Activated CD4-positive, alpha-beta T cell treated with anti-CD3 and anti-CD28 coated beads, Interleukin-2, amount 10 ng/mL, durations not matched to agents 24 days and 14 days (primary cell): ENCODE results near the gene DRAM2. TPM values are rescaled to one million over a fixed set of nuclear protein-coding genes. Genes with fewer than 3 reads are reported as not detected.

Source experiments
- DNase-seq: peaks from one replicate; pipeline ENCODE4 v3.0.0; 2022
- H3K27ac Mint-ChIP-seq: one replicate; pipeline ENCODE4 v1.8.0; 2022; ENCODE audit warnings: mild to moderate bottlenecking, mixed read lengths
- H3K27me3 Mint-ChIP-seq: one replicate; pipeline ENCODE4 v1.8.0; 2022; ENCODE audit warnings: mixed read lengths
- H3K36me3 Mint-ChIP-seq: one replicate; pipeline ENCODE4 v1.8.0; 2022; ENCODE audit warnings: low read depth, mild to moderate bottlenecking, mixed read lengths
- H3K4me1 Mint-ChIP-seq: one replicate; pipeline ENCODE4 v1.8.0; 2021; ENCODE audit warnings: mixed read lengths
- H3K4me3 Mint-ChIP-seq: one replicate; pipeline ENCODE4 v1.8.0; 2022; ENCODE audit warnings: mild to moderate bottlenecking, moderate library complexity, mixed read lengths
- H3K9me3 Mint-ChIP-seq: one replicate; pipeline ENCODE4 v1.8.0; 2021; ENCODE audit warnings: mixed read lengths
- intact Hi-C: fragments of 100-400 bp; cut with micrococcal nuclease; formaldehyde crosslinking; loops from one replicate; pipeline ENCODE4 v1.15.1; 2023
- total RNA-seq: library from RNA; stranded (reverse); gene quantifications from 2 replicates; pipeline ENCODE4 v1.2.3, GENCODE V29; 2022

Gene DRAM2
- total RNA-seq, 1 donor from 2014 or later: 26.5 TPM

GRCh38 chr1:111157431-111157830 is 17.5 kb upstream of the DRAM2 start:
- DNase-seq: no peak
- H3K9me3 Mint-ChIP-seq: peaks cover 3% of the 10 kb centered on the region
- H3K4me1 Mint-ChIP-seq: peaks cover 29% of the 10 kb centered on the region
- H3K27me3 Mint-ChIP-seq: no peaks in the 10 kb centered on the region
- H3K4me3 Mint-ChIP-seq: no peak overlapping the region
- no peak overlapping the region for H3K27ac Mint-ChIP-seq
- intact Hi-C loops: no loop called here
- peaks cover 49% of the 10 kb centered on the region for H3K36me3 Mint-ChIP-seq

DNA sequence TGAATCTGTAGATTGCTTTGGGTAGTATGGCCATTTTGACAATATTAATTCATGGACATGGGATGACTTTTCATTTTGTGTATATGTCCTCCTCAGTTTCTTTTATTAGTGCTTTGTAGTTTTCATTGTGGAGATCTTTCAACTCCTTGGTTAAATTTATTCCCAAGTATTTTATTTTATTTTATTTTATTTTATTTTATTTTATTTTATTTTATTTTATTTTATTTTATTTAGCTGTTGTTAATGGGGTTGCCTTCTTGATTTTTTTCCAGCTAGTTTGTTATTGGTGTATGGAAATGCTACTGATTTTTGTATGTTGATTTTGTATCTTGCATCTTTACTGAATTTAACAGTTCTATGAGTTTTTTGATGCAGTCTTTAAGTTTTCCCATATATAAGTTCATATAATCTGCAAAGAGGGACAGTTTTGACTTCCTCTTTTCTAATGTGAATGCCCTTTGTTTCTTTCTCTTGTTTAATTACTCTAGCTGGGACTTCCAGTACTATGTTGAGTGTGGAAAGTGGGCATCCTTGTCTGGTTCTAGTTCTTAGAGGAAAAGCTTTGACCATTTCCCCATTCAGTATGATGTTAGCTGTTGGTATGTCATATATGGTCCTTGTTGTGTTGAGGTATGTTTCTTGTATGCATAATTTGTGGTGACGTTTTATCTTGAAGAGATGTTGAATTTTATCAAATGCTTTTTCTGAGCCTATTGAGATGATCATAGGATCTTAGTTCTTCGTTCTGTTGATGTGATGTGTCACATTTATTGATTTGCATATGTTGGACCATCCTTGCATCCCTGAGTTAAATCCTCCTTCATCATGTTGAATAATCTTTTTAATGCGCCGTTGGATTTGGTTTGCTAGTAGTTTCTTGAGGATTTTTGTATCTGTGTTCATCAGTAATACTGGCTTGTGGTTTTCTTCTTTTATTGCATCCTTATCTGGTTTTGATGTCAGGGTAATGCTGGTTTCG is 14.4 kb upstream of the DRAM2 start:
- Mint-ChIP-seq H3K4me3 (no peak overlapping the region), H3K27me3 (no peaks in the 10 kb centered on the region), H3K36me3 (peaks cover 65% of the 10 kb centered on the region), H3K4me1 (peaks cover 47% of the 10 kb centered on the region), H3K9me3 (peaks cover 3% of the 10 kb centered on the region), H3K27ac (no peak overlapping the region)
- intact Hi-C loops: no loop called here
- no peak for DNase-seq

DNA sequence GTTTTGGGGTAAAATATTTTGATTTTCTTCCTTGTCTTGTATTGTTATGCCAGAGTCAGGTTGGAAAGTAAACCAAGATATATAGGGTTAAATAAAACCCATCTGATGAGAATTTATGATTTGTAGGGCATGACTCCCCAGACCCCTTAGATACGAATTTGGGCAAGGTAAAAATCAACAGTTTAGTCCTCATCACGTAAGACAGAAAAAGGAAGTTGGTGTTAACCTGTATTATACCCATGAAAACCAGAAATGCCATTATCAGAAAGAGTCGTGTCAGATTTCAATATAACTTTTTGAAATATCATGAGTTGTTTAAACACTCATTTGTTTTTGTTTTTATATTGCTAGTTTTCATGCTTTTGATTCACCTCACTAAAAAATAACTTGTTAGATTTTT is 11.9 kb upstream of the DRAM2 start:
- H3K4me3 Mint-ChIP-seq: no peak overlapping the region
- H3K9me3 Mint-ChIP-seq: peaks cover 3% of the 10 kb centered on the region
- no peak overlapping the region for H3K27ac Mint-ChIP-seq
- DNase-seq: no peak
- H3K4me1 Mint-ChIP-seq: peaks cover 58% of the 10 kb centered on the region
- H3K36me3 Mint-ChIP-seq: peaks cover 75% of the 10 kb centered on the region
- H3K27me3 Mint-ChIP-seq: no peaks in the 10 kb centered on the region
- intact Hi-C loops: no loop called here

DNA sequence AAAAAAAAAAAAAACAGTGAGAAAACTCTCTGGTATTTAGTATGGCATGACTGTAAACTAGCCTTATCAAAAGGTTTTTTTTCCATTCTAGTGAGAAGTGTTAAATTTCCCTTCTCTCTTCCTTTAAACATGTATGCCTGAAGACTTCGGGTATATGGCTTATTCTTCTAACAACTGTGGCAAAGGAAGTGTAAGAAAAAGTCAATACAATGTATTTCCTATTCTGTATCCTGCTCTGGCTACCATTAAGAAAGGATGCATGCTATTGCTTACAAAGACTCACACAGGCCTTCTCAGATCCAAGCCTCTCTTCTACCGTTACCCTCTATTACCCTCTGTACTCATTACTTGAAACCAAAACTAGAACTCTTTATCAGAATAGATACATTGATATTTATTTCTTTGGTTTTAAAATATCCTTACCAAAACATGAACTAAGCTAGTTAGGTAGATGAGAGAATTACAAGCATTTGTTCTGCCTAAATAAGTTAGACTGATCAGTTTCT is 8.5 kb upstream of the DRAM2 start:
- no peaks in the 10 kb centered on the region for H3K9me3 Mint-ChIP-seq
- no peak overlapping the region for H3K27ac Mint-ChIP-seq
- intact Hi-C loops: loop anchor here (10.0 kb wide), 3 partner anchors 184 to 466 kb away; partner anchors contain the start of genes CD53, LRIF1 and RAP1A
- no peak overlapping the region for H3K4me3 Mint-ChIP-seq
- H3K4me1 Mint-ChIP-seq: peaks cover 55% of the 10 kb centered on the region
- peaks cover 57% of the 10 kb centered on the region for H3K36me3 Mint-ChIP-seq
- no peaks in the 10 kb centered on the region for H3K27me3 Mint-ChIP-seq
- DNase-seq: no peak

GRCh38 chr1:111147948-111148347 is 8.1 kb upstream of the DRAM2 start:
- Mint-ChIP-seq H3K27me3 (no peaks in the 10 kb centered on the region), H3K9me3 (no peaks in the 10 kb centered on the region), H3K4me1 (peaks cover 54% of the 10 kb centered on the region), H3K4me3 (no peak overlapping the region), H3K36me3 (peaks cover 52% of the 10 kb centered on the region), H3K27ac (no peak overlapping the region)
- no peak for DNase-seq
- intact Hi-C loops: loop anchor here (10.0 kb wide), 3 partner anchors 183 to 467 kb away; partner anchors contain the start of genes CD53, LRIF1 and RAP1A

- Mint-ChIP-seq H3K4me3 (no peak overlapping the region), H3K27ac (peak overlapping the region; percentile 73), H3K4me1 (peaks cover 50% of the 10 kb centered on the region), H3K27me3 (no peaks in the 10 kb centered on the region), H3K36me3 (peaks cover 38% of the 10 kb centered on the region), H3K9me3 (no peaks in the 10 kb centered on the region)
- intact Hi-C loops: loop anchor here (10.0 kb wide), 3 partner anchors 181 to 469 kb away; partner anchors contain the start of genes CD53, LRIF1 and RAP1A
- no peak for DNase-seq
These were observed 6.3 kb upstream of the DRAM2 start for GRCh38 chr1:111145963-111146768.

- Mint-ChIP-seq H3K4me1 (peaks cover 52% of the 10 kb centered on the region), H3K9me3 (no peaks in the 10 kb centered on the region), H3K27ac (peak overlapping the region; percentile 14), H3K27me3 (no peaks in the 10 kb centered on the region), H3K4me3 (no peak overlapping the region), H3K36me3 (peaks cover 35% of the 10 kb centered on the region)
- intact Hi-C loops: loop anchor here (10.0 kb wide), 3 partner anchors 181 to 469 kb away; partner anchors contain the start of genes CD53, LRIF1 and RAP1A
- DNase-seq: no peak
These were observed 5.6 kb upstream of the DRAM2 start for GRCh38 chr1:111145542-111145941.

DNA sequence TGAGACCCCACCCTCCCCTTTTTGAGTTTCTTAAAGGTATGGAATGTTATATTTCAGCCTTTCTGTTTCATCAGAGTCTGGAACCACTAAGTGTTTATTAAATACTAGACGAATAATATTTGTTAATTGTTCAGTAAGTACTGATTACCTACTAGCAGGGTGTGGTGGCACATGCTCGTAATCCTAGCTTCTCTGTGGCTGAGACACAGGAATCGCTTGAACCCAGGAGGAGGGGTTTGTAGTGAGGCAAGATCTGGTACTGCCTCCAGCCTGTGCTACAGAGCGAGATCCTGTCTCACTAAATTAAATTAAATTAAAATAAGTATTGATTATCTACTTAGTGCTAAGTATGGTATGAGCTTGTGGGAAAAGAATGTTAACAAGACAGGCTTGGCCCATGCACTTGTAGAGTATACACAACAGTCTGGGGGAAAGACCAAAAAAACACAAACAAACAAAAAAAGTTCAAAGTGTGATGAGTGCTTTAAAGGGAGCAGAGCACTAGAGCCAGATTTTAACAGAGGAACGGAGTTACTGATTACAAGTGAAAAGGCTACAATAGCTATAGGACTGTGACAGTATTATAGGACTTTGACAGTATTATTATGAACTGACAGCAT is 2.6 kb upstream of the DRAM2 start:
- Mint-ChIP-seq H3K9me3 (no peaks in the 10 kb centered on the region), H3K4me1 (peaks cover 48% of the 10 kb centered on the region), H3K4me3 (no peak overlapping the region), H3K27ac (no peak overlapping the region), H3K36me3 (peaks cover 21% of the 10 kb centered on the region), H3K27me3 (no peaks in the 10 kb centered on the region)
- DNase-seq: no peak
- intact Hi-C loops: loop anchor here (5.0 to 10.0 kb wide), 4 partner anchors 178 to 615 kb away; partner anchors contain the start of genes CD53, DDX20, LRIF1 and RAP1A

- H3K36me3 Mint-ChIP-seq: peaks cover 21% of the 10 kb centered on the region
- peaks cover 42% of the 10 kb centered on the region for H3K4me1 Mint-ChIP-seq
- no peak for DNase-seq
- no peaks in the 10 kb centered on the region for H3K9me3 Mint-ChIP-seq
- H3K4me3 Mint-ChIP-seq: peak overlapping the region; percentile 92
- no peaks in the 10 kb centered on the region for H3K27me3 Mint-ChIP-seq
- intact Hi-C loops: loop anchor here (5.0 to 10.0 kb wide), 4 partner anchors 177 to 616 kb away; partner anchors contain the start of genes CD53, DDX20, LRIF1 and RAP1A
- peak overlapping the region; percentile 48 for H3K27ac Mint-ChIP-seq
These were observed 1.6 kb upstream of the DRAM2 start for GRCh38 chr1:111141245-111142220.

DNA sequence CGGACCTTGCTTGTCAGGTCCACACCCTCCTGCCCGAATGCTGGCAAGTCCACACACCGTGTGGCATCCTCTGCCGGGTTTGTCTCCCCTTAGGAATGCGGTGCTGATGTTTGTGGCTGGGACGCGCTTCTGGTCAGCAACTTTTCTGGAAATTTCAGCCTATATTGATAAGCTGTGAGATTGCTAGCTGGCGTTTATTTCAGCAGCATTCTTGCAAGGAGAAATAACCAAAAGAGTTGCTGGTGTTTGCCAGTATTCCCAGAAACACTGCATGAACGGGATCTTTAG is 731 bp upstream of the DRAM2 start:
- Mint-ChIP-seq H3K4me3 (peak overlapping the region; percentile 92), H3K36me3 (peaks cover 22% of the 10 kb centered on the region), H3K27me3 (no peaks in the 10 kb centered on the region), H3K9me3 (no peaks in the 10 kb centered on the region), H3K4me1 (peaks cover 34% of the 10 kb centered on the region), H3K27ac (peak overlapping the region; percentile 95)
- DNase-seq: no peak
- intact Hi-C loops: loop anchor here (1.0 to 10.0 kb wide), 5 partner anchors 76 to 617 kb away; partner anchors contain the start of genes CD53, DDX20, LRIF1 and RAP1A

DNA sequence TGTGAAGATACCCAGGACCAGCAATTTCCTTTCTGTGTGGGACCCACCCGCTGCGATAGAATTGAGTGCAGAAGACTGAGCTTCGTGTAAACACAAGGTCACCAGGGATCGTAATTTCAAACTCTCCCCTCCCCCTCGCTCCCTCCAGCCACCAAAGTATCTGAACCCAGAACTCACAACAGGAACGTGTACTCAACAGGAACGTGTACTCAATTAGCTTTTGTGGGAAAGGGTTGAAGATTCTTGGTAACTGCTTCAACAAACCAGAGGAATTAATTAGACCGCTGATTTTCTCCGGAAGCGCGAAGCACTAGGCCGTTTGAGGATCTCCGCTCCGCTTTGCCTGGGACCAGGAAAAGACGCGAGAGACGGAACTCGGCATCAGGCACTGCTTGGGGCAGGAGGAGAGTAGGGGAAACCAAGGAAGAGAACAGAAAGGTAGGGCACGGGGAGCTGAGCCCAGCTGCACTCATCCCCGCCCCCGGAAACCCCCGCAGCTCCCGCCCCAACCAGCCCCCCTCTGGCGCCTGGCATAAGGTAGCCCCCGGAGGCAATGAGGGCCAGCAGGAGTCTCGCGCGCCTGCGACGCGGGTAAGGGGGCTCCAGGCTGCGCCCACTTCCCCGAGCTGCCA is 453 bp downstream of the DRAM2 start:
- peaks cover 30% of the 10 kb centered on the region for H3K36me3 Mint-ChIP-seq
- no peaks in the 10 kb centered on the region for H3K27me3 Mint-ChIP-seq
- intact Hi-C loops: loop anchor here (2.0 kb wide), 2 partner anchors 61 to 309 kb away; partner anchors contain the start of genes ATP5PB, DENND2D and WDR77
- peaks cover 33% of the 10 kb centered on the region for H3K4me1 Mint-ChIP-seq
- H3K9me3 Mint-ChIP-seq: no peaks in the 10 kb centered on the region
- H3K4me3 Mint-ChIP-seq: peak overlapping the region; percentile 92
- peak; percentile 85 for DNase-seq
- H3K27ac Mint-ChIP-seq: peak overlapping the region; percentile 95

- Mint-ChIP-seq H3K27ac (no peak overlapping the region), H3K9me3 (no peaks in the 10 kb centered on the region), H3K4me3 (no peak overlapping the region), H3K27me3 (no peaks in the 10 kb centered on the region), H3K4me1 (peaks cover 21% of the 10 kb centered on the region), H3K36me3 (peaks cover 44% of the 10 kb centered on the region)
- intact Hi-C loops: no loop called here
- DNase-seq: no peak
These were observed 6.0 kb downstream of the DRAM2 start for GRCh38 chr1:111133866-111134265.
